ENCODE results near the gene RNF186. TPM values are rescaled to one million over a fixed set of nuclear protein-coding genes. Genes with fewer than 3 reads are reported as not detected.

The RNF186 gene
- total and polyA plus RNA-seq, 4 donors: 0.17 to 0.38 (median 0.28) TPM

DNA sequence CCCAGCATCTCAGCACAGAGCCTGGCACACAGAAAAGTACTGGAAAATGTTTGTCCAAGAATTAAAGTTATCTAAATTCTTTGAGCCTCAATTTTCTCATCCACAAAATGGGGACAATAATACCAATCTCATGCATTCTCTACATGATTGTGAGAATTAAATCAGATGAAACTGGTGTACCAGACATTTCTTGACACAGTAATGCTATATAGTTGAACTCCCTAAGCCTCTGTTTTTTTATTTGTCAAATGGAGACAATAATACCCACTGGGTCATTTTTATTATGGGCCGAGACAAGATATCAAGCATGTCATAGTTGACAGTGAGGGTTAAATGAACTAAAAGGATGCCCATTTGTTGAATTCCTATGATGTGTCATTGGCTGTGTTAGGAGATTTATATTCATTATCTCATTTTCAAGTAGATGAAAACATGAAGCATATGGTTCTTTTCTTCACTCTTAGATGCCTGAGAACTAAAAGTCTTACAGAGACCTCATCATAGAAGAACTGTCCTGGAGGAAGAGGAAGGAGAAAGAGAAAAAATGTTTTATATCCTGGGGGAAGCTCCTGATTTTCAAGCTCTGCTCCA, 49.6 kb upstream of the RNF186 start:
- Histone ChIP-seq H3K27me3 (ENCODE audit: control insufficient read depth in 4 of 4, insufficient read depth in 4 of 4, low read length in 3 of 4) (no peaks in the 10 kb centered on the region), H3K27ac (ENCODE audit: low read depth in 1 of 2, low read length in 2 of 2) (no peak overlapping the region), H3K4me1 (ENCODE audit: control insufficient read depth in 4 of 4, insufficient read depth in 4 of 4, low read length in 3 of 4) (no peaks in the 10 kb centered on the region), H3K36me3 (ENCODE audit: control insufficient read depth in 4 of 4, insufficient read depth in 3 of 4, low read depth in 1 of 4, low read length in 3 of 4) (no peaks in the 10 kb centered on the region), H3K9ac (ENCODE audit: low read depth in 1 of 2, low read length in 2 of 2) (no peak overlapping the region), H3K9me3 (ENCODE audit: control insufficient read depth in 4 of 4, low read length in 3 of 4) (peaks cover 0 to 11% (median 0%) of the 10 kb centered on the region in 4 donors), H3K4me3 (ENCODE audit: low read depth in 1 of 3, low read length in 3 of 3) (no peak overlapping the region)
- no peak for DNase-seq (ENCODE audit: low spot score)
- TF ChIP-seq GABPA (IDR thresholded peaks at IDR 0.05 in 1 of 2, conservative IDR thresholded peaks at IDR 0.05 in 1 of 2) (no peak), FOXA1 (IDR thresholded peaks at IDR 0.05) (no peak)
- 95% methylated on average over 1 of the region's 1 CpG for WGBS

DNA sequence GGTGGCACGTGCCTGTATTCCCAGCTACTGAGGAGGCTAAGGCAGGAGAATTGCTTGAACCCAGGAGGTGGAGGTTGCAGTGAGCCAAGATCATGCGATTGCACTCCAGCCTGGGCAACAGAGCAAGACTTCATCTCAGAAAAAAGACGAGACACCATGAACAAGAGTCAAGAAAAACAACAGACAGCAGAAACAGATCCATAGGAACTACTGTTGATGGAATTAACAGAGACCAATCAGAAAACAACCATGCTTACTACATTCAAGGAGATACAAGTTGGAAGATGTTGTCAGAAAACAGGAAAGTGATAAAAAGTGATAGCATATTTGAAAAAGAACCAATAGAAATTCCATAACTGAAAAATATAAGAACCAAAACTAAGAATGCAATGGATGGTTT, 47.9 kb upstream of the RNF186 start:
- Histone ChIP-seq H3K9me3 (ENCODE audit: control insufficient read depth in 4 of 4, low read length in 3 of 4) (peaks cover 0 to 11% (median 0%) of the 10 kb centered on the region in 4 donors), H3K36me3 (ENCODE audit: control insufficient read depth in 4 of 4, insufficient read depth in 3 of 4, low read depth in 1 of 4, low read length in 3 of 4) (no peaks in the 10 kb centered on the region), H3K27ac (ENCODE audit: low read depth in 1 of 2, low read length in 2 of 2) (no peak overlapping the region), H3K27me3 (ENCODE audit: control insufficient read depth in 4 of 4, insufficient read depth in 4 of 4, low read length in 3 of 4) (no peaks in the 10 kb centered on the region), H3K9ac (ENCODE audit: low read depth in 1 of 2, low read length in 2 of 2) (no peak overlapping the region), H3K4me3 (ENCODE audit: low read depth in 1 of 3, low read length in 3 of 3) (no peak overlapping the region), H3K4me1 (ENCODE audit: control insufficient read depth in 4 of 4, insufficient read depth in 4 of 4, low read length in 3 of 4) (no peaks in the 10 kb centered on the region)
- TF ChIP-seq, protein P1, sequence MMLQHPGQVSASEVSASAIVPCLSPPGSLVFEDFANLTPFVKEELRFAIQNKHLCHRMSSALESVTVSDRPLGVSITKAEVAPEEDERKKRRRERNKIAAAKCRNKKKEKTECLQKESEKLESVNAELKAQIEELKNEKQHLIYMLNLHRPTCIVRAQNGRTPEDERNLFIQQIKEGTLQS (IDR thresholded peaks at IDR 0.05): no peak
- no peak for TF ChIP-seq TAF1 (conservative IDR thresholded peaks at IDR 0.05)
- TF ChIP-seq NR2F2 (IDR thresholded peaks at IDR 0.05): no peak
- TF ChIP-seq HNF4A (conservative IDR thresholded peaks at IDR 0.05): no peak
- no peak for TF ChIP-seq MAX (IDR thresholded peaks at IDR 0.05)
- no peak for TF ChIP-seq GABPA (IDR thresholded peaks at IDR 0.05 in 1 of 2, conservative IDR thresholded peaks at IDR 0.05 in 1 of 2)
- TF ChIP-seq, protein P2, sequence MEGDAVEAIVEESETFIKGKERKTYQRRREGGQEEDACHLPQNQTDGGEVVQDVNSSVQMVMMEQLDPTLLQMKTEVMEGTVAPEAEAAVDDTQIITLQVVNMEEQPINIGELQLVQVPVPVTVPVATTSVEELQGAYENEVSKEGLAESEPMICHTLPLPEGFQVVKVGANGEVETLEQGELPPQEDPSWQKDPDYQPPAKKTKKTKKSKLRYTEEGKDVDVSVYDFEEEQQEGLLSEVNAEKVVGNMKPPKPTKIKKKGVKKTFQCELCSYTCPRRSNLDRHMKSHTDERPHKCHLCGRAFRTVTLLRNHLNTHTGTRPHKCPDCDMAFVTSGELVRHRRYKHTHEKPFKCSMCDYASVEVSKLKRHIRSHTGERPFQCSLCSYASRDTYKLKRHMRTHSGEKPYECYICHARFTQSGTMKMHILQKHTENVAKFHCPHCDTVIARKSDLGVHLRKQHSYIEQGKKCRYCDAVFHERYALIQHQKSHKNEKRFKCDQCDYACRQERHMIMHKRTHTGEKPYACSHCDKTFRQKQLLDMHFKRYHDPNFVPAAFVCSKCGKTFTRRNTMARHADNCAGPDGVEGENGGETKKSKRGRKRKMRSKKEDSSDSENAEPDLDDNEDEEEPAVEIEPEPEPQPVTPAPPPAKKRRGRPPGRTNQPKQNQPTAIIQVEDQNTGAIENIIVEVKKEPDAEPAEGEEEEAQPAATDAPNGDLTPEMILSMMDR (IDR thresholded peaks at IDR 0.05; ENCODE audit: low read depth, low read length, missing input control): no peak
- TF ChIP-seq HNF4G (IDR thresholded peaks at IDR 0.05): no peak
- no peak for TF ChIP-seq RAD21 (IDR thresholded peaks at IDR 0.05)
- no peak for TF ChIP-seq FOXA2 (IDR thresholded peaks at IDR 0.05)
- TF ChIP-seq, protein P3, sequence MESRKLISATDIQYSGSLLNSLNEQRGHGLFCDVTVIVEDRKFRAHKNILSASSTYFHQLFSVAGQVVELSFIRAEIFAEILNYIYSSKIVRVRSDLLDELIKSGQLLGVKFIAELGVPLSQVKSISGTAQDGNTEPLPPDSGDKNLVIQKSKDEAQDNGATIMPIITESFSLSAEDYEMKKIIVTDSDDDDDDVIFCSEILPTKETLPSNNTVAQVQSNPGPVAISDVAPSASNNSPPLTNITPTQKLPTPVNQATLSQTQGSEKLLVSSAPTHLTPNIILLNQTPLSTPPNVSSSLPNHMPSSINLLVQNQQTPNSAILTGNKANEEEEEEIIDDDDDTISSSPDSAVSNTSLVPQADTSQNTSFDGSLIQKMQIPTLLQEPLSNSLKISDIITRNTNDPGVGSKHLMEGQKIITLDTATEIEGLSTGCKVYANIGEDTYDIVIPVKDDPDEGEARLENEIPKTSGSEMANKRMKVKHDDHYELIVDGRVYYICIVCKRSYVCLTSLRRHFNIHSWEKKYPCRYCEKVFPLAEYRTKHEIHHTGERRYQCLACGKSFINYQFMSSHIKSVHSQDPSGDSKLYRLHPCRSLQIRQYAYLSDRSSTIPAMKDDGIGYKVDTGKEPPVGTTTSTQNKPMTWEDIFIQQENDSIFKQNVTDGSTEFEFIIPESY (IDR thresholded peaks at IDR 0.05): no peak
- no peak for TF ChIP-seq EGR1 (IDR thresholded peaks at IDR 0.05; ENCODE audit: low read depth in 2 of 2)
- TF ChIP-seq, protein P4, sequence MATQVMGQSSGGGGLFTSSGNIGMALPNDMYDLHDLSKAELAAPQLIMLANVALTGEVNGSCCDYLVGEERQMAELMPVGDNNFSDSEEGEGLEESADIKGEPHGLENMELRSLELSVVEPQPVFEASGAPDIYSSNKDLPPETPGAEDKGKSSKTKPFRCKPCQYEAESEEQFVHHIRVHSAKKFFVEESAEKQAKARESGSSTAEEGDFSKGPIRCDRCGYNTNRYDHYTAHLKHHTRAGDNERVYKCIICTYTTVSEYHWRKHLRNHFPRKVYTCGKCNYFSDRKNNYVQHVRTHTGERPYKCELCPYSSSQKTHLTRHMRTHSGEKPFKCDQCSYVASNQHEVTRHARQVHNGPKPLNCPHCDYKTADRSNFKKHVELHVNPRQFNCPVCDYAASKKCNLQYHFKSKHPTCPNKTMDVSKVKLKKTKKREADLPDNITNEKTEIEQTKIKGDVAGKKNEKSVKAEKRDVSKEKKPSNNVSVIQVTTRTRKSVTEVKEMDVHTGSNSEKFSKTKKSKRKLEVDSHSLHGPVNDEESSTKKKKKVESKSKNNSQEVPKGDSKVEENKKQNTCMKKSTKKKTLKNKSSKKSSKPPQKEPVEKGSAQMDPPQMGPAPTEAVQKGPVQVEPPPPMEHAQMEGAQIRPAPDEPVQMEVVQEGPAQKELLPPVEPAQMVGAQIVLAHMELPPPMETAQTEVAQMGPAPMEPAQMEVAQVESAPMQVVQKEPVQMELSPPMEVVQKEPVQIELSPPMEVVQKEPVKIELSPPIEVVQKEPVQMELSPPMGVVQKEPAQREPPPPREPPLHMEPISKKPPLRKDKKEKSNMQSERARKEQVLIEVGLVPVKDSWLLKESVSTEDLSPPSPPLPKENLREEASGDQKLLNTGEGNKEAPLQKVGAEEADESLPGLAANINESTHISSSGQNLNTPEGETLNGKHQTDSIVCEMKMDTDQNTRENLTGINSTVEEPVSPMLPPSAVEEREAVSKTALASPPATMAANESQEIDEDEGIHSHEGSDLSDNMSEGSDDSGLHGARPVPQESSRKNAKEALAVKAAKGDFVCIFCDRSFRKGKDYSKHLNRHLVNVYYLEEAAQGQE (IDR thresholded peaks at IDR 0.05): no peak
- TF ChIP-seq RXRA (IDR thresholded peaks at IDR 0.05): no peak
- no peak for TF ChIP-seq SP1 (IDR thresholded peaks at IDR 0.05)
- no peak for TF ChIP-seq FOXA1 (IDR thresholded peaks at IDR 0.05)
- TF ChIP-seq JUND (IDR thresholded peaks at IDR 0.05): no peak
- no peak for TF ChIP-seq YY1 (IDR thresholded peaks at IDR 0.05)
- WGBS: 80% methylated on average over 3 of the region's 3 CpGs
- DNase-seq (ENCODE audit: low spot score): no peak
